ENCODE data around the gene DNAH5.

The DNAH5 gene

GRCh38 chr5:13833440-13833839 is 111.0 kb downstream of the DNAH5 start:
- H2AFZ ChIP-seq (ENCODE audit: low read length), result no peak overlapping the region
- H3K4me2 ChIP-seq (ENCODE audit: low read length), result no peak overlapping the region
- H3K27ac ChIP-seq (ENCODE audit: low read depth, low read length, poor library complexity, severe bottlenecking), result no peak overlapping the region
- H3K9ac ChIP-seq (ENCODE audit: low read length), result no peak overlapping the region
- no peaks in the 10 kb centered on the region for H3F3A ChIP-seq (ENCODE audit: insufficient read depth, low read length)
- H3K36me3 ChIP-seq (ENCODE audit: insufficient read depth, low read length), result no peaks in the 10 kb centered on the region
- H3K4me3 ChIP-seq (ENCODE audit: low read depth, low read length, poor library complexity, severe bottlenecking), result no peak overlapping the region
- no peaks in the 10 kb centered on the region for H3K79me2 ChIP-seq (ENCODE audit: insufficient read depth, low read length)
- no peaks in the 10 kb centered on the region for H4K20me1 ChIP-seq (ENCODE audit: insufficient read depth, low read length)
- no peaks in the 10 kb centered on the region for H3K9me2 ChIP-seq (ENCODE audit: low read depth, low read length)
- TF ChIP-seq CTCF (IDR thresholded peaks at IDR 0.05; ENCODE audit: low read length) (no peak), EZH2 (IDR thresholded peaks at IDR 0.05; ENCODE audit: borderline replicate concordance, low read length) (no peak)
- H3K4me1 ChIP-seq (ENCODE audit: insufficient read depth, low read length, severe bottlenecking), result no peaks in the 10 kb centered on the region
- H3K9me3 ChIP-seq (ENCODE audit: low read length), result no peaks in the 10 kb centered on the region
- H3K27me3 ChIP-seq (ENCODE audit: insufficient read depth, low read length), result no peaks in the 10 kb centered on the region

- Histone ChIP-seq H3K9me2 (ENCODE audit: low read depth, low read length) (no peaks in the 10 kb centered on the region), H3K36me3 (ENCODE audit: insufficient read depth, low read length) (no peaks in the 10 kb centered on the region), H3K9me3 (ENCODE audit: low read length) (no peaks in the 10 kb centered on the region), H3K27ac (ENCODE audit: low read depth, low read length, poor library complexity, severe bottlenecking) (no peak overlapping the region), H3K4me2 (ENCODE audit: low read length) (no peak overlapping the region), H4K20me1 (ENCODE audit: insufficient read depth, low read length) (no peaks in the 10 kb centered on the region), H3K79me2 (ENCODE audit: insufficient read depth, low read length) (no peaks in the 10 kb centered on the region), H3K9ac (ENCODE audit: low read length) (no peak overlapping the region), H3K27me3 (ENCODE audit: insufficient read depth, low read length) (no peaks in the 10 kb centered on the region), H2AFZ (ENCODE audit: low read length) (no peak overlapping the region), H3K4me3 (ENCODE audit: low read depth, low read length, poor library complexity, severe bottlenecking) (no peak overlapping the region), H3F3A (ENCODE audit: insufficient read depth, low read length) (no peaks in the 10 kb centered on the region), H3K4me1 (ENCODE audit: insufficient read depth, low read length, severe bottlenecking) (no peaks in the 10 kb centered on the region)
- TF ChIP-seq CTCF (IDR thresholded peaks at IDR 0.05; ENCODE audit: low read length) (no peak), EZH2 (IDR thresholded peaks at IDR 0.05; ENCODE audit: borderline replicate concordance, low read length) (no peak)
These were observed 113.1 kb downstream of the DNAH5 start for GRCh38 chr5:13831351-13831750.

- Histone ChIP-seq H4K20me1 (ENCODE audit: insufficient read depth, low read length) (no peaks in the 10 kb centered on the region), H3K9me2 (ENCODE audit: low read depth, low read length) (no peaks in the 10 kb centered on the region), H3K79me2 (ENCODE audit: insufficient read depth, low read length) (no peaks in the 10 kb centered on the region), H3K9ac (ENCODE audit: low read length) (no peak overlapping the region), H3K9me3 (ENCODE audit: low read length) (no peaks in the 10 kb centered on the region), H3F3A (ENCODE audit: insufficient read depth, low read length) (no peaks in the 10 kb centered on the region), H2AFZ (ENCODE audit: low read length) (no peak overlapping the region), H3K27me3 (ENCODE audit: insufficient read depth, low read length) (no peaks in the 10 kb centered on the region), H3K4me1 (ENCODE audit: insufficient read depth, low read length, severe bottlenecking) (no peaks in the 10 kb centered on the region), H3K4me3 (ENCODE audit: low read depth, low read length, poor library complexity, severe bottlenecking) (no peak overlapping the region), H3K36me3 (ENCODE audit: insufficient read depth, low read length) (no peaks in the 10 kb centered on the region), H3K27ac (ENCODE audit: low read depth, low read length, poor library complexity, severe bottlenecking) (no peak overlapping the region), H3K4me2 (ENCODE audit: low read length) (no peak overlapping the region)
- no peak for TF ChIP-seq CTCF (IDR thresholded peaks at IDR 0.05; ENCODE audit: low read length)
- TF ChIP-seq EZH2 (IDR thresholded peaks at IDR 0.05; ENCODE audit: borderline replicate concordance, low read length), result no peak
These were observed 114.0 kb downstream of the DNAH5 start for GRCh38 chr5:13830536-13830935.
